ENCODE results near the gene MMD.
"Not testable (repeated sequence)": the region's sequence is repeated elsewhere in the genome, so short reads cannot be mapped to it uniquely, and the experiment has no call there.

MMD gene

GRCh38 chr17:55391764-55392467, 29.7 kb downstream of the MMD start:
- no peak for DNase-seq (ENCODE audit: low read depth)

- no peak for DNase-seq (ENCODE audit: low read depth)
Observed at GRCh38 chr17:55391244-55391757, 30.3 kb downstream of the MMD start.

GRCh38 chr17:55390364-55390977, 31.2 kb downstream of the MMD start:
- no peak for DNase-seq (ENCODE audit: low read depth)

- not testable (repeated sequence) for DNase-seq (ENCODE audit: low read depth)
Observed at GRCh38 chr17:55389715-55390114, 31.9 kb downstream of the MMD start.

DNA sequence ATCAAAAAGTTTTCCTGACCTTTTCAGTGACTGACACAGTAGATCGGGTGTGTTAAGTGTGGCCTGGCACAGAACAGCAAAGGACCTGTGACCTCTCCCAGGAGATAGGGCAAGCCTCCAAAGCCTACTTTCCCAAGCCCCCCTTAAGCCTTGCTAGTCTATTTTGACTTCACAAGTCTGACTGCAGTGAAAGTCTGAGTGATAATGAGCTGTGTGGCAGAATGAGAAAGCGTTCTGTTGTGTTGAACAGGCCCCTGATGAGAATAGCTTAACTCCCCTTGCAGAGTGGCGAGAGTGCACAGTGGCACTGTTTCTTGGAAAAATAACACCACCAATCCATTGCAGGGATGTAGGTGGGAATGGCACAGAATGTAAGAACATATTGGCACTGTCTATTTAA, 32.8 kb downstream of the MMD start:
- no peak for DNase-seq (ENCODE audit: low read depth)

- no peak for DNase-seq (ENCODE audit: low read depth)
Observed at GRCh38 chr17:55386796-55387332, 34.8 kb downstream of the MMD start.

- DNase-seq (ENCODE audit: low read depth): no peak
Observed at GRCh38 chr17:55384643-55385232, 36.9 kb downstream of the MMD start.

DNA sequence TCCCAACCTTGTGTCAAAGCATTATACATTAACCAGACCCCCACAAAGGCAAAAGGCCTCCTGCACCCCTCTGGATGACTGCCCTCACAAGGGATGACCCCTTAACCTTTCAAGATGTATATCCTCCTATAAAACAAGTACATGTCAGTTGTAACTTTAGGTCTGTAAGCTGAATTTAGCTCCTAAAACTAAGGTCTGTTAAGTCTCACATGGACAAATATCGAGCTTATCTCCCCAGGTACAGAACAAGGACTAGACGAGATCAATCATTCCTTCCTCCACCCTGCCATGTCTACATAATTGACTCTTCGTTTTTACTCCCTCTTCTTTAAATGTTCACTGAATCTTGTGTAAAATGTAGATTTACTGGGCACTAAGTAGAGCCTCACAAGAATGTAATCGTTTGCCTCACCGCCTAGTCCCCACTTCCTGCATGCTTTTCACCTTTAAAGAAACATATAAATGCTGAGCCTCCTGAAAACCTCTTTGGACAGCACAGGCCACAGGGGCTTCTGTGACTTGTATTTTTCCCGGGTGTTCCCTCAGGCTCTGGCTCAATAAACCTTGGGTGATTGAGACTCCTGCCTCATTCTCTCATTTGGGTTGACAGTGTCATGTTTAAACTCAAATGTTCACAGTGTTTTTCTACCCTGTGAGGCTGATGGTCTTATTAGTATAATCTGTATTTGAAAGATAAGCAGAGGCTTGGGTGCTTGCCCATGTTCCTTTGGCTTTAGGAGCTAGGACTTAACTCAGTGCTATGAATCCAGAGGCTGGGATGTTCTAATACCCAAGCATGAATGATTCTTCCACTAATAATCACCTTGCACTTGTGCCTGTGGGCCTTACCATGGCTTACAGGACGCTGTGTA, 37.6 kb downstream of the MMD start:
- DNase-seq (ENCODE audit: low read depth): no peak

- DNase-seq (ENCODE audit: low read depth): no peak
Observed at GRCh38 chr17:55381017-55381770, 40.4 kb downstream of the MMD start.

- no peak for DNase-seq (ENCODE audit: low read depth)
Observed at GRCh38 chr17:55377671-55378275, 43.9 kb downstream of the MMD start.

- DNase-seq (ENCODE audit: low read depth): no peak
Observed at GRCh38 chr17:55368706-55369105, 52.9 kb downstream of the MMD start.

DNA sequence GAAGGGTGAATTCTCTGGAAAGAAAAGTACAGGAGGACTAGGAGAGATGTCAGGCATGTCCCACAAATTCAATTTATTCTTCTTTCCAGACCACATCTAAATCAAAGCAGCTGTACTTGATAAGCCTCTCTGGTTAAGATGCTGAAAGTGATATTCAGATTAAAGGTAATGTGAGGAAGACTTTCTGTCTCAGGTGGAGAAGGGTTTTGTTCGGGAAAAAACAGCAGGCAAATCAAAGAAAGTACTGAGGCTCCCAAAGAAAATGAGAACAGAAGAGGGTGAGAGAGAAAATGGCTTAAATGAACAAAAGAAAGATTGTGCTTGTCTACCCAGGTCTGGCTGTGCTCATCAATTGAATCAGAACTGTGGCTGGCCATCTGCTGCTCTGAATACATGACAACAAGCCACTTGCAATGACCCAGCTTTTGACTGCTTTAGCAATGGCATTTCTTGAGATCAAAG, 55.6 kb downstream of the MMD start:
- DNase-seq (ENCODE audit: low read depth): no peak

DNA sequence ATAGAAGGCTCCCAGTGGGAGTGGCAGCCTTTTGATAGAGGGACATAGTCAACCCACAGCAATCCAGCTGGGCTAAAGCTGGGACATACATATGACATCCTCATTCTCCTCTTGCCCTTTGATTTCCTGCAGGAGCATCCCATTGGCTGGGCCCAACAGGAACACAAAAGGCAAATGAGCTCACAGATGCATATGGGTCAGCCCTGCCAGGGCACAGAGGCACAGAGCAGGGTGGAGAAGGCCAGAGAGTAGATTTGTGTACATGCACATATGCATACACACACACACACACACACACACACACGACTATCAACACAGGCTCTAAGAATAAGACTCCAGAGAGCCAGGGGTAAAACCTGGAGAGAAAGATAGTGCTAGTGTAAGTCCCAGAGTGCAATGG, 58.6 kb downstream of the MMD start:
- DNase-seq (ENCODE audit: low read depth): no peak

DNA sequence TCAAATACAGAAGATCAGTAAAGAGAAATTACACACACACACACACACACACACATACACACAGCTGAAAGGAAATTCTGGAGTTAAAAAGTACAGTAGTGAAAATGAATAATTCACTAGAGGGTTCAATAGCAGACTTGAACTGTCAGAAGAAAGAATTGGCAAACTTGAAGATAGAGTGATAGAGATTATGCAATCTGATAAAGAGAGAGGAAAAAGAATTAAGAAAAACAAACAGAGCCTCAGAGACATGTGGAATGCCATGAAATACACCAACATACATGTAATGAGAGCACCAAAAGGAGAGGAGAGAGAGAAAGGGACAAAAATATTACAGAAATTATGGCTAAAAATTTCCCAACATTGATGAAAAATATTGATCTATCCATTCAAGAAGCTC, 60.7 kb downstream of the MMD start:
- DNase-seq (ENCODE audit: low read depth): no peak

DNA sequence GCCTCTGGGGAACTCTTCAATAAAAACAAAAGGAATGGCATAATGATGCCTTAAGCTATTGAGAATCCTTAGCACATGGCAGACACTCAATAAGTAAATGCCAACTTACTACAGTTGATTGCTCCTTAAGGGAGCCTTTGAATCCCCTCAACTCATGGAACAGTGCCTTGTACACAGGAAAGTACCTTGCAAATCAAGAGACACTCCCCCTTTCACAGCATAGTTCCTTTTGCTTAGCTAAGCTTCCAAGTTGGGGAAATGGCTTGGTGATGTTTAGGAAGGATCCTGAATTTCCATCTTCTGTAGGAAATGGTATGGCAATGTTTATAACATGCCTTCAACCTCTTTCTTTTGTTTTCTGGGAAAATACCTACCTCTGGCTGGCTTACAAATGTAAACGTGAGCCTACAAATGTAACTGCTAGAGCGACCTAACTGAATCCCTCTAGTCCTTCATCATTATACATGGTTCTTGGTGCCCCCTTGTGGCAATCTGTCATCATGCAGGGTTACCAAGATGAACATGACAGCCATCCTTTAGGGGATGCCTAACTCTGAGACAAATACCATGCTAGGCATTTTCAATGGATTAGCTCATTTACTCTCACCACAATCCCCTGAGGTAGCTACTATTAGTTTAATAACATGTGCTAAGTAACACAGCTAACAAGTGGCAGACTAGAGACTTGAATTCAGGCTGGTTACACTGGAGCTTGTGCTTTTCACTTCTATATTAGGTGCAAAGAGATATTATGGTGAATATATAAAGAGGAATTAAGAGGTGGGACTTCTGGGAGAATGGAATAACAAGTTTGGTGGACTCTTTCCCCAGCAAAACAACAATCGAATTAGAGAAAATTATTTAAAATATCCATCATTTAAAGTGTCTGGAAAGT, 65.0 kb downstream of the MMD start:
- peak; percentile 53 for DNase-seq (ENCODE audit: low read depth)

DNA sequence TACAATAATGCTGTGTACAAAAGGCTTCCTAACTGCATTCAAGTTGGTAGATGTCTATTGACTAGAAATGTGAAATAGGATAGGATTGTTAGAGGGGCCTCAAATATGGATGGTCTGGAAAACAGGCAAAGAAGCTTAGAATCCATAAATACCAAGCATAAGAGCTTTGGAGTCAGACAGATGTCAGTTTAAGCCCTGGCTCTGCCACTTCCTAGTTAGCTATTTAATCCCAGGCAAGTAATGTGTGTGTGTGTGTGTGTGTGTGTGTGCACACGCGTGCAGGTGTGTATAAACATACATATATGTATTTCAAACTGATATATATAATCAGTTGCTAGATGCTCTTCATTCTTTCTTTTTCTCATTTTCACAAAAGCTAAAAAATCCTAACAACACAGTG, 66.7 kb downstream of the MMD start:
- DNase-seq (ENCODE audit: low read depth): no peak

- DNase-seq (ENCODE audit: low read depth): no peak
Observed at GRCh38 chr17:55354010-55354409, 67.6 kb downstream of the MMD start.

- DNase-seq (ENCODE audit: low read depth): no peak
Observed at GRCh38 chr17:55351226-55351625, 70.4 kb downstream of the MMD start.

DNA sequence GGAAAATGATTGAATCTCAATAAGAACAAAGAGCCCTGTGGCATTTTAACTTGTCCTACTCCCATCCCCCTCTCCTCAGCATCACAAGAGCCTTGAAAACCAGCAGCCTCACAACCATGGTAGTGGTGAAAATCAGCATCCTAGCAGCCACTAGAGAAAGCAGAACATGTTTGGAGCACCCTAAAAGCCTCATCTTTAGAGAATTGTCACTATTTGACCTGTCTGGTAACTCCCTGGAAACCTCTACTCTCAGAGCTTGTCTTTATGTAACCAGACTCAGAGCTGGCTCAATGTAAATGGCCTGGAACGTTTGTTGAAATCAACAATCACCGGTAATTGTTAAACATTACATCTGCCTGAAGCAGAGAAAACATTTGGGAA, 70.8 kb downstream of the MMD start:
- no peak for DNase-seq (ENCODE audit: low read depth)

Data from activated T-cell treated with anti-CD3 and anti-CD28 coated beads for 1 hour (primary cell).